Activated naive CD4-positive, alpha-beta T cell treated with anti-CD3 and anti-CD28 coated beads, Interleukin-2, amount 50 U/mL, for 72 hours (primary cell): ENCODE measurements around the gene ZNF385A. TPM values are rescaled to one million over a fixed set of nuclear protein-coding genes. Genes with fewer than 3 reads are reported as not detected.

Source experiments
- ATAC-seq, 2 donors: fragments of 150-1000 bp; cut with Tn5 transposase; 2 replicates each; pipeline ENCODE4 v1.10.0; 2021; ENCODE audit warnings: mild to moderate bottlenecking in 2 of 2, moderate library complexity in 2 of 2
- DNase-seq, 2 donors: peaks; one replicate each; pipeline ENCODE4 v3.0.0; 2021 to 2022; ENCODE audit warnings: low spot score in 2 of 2
- H3K27ac Mint-ChIP-seq, 2 donors: one replicate each; pipeline ENCODE4 v1.8.0; 2022; ENCODE audit warnings: mild to moderate bottlenecking in 2 of 2, mixed read lengths in 2 of 2
- H3K36me3 Mint-ChIP-seq, 2 donors: one replicate each; pipeline ENCODE4 v1.8.0; 2022; ENCODE audit warnings: mixed read lengths in 2 of 2
- H3K9me3 Mint-ChIP-seq, 2 donors: one replicate each; pipeline ENCODE4 v1.8.0; 2022; ENCODE audit warnings: mixed read lengths in 2 of 2
- total RNA-seq, 2 donors: library from RNA; stranded (reverse); gene quantifications; one replicate each; pipeline ENCODE4 v1.2.3, GENCODE V29; 2022

ZNF385A gene
- total RNA-seq, 2 donors from 2014 or later = 1.2 to 1.8 TPM

- no peaks in the 10 kb centered on the region for H3K9me3 Mint-ChIP-seq
- H3K36me3 Mint-ChIP-seq = no peaks in the 10 kb centered on the region
- DNase-seq (no peak), ATAC-seq (no peak)
- H3K27ac Mint-ChIP-seq = peak overlapping the region in 1 of 2 donors; percentile 22
These were observed 2.6 kb upstream of the ZNF385A start for GRCh38 chr12:54387114-54387467.

GRCh38 chr12:54386403-54387113 is 2.0 kb upstream of the ZNF385A start:
- Mint-ChIP-seq H3K36me3 (no peaks in the 10 kb centered on the region), H3K27ac (peak overlapping the region in 1 of 2 donors; percentile 22), H3K9me3 (no peaks in the 10 kb centered on the region)
- no peak for ATAC-seq
- no peak for DNase-seq

GRCh38 chr12:54385251-54385914 is 850 bp upstream of the ZNF385A start:
- no peak for ATAC-seq
- no peak overlapping the region for H3K27ac Mint-ChIP-seq
- no peak for DNase-seq
- H3K9me3 Mint-ChIP-seq = no peaks in the 10 kb centered on the region
- H3K36me3 Mint-ChIP-seq = no peaks in the 10 kb centered on the region

- H3K9me3 Mint-ChIP-seq = no peaks in the 10 kb centered on the region
- DNase-seq (no peak), ATAC-seq (peak; percentile 68 to 79)
- no peaks in the 10 kb centered on the region for H3K36me3 Mint-ChIP-seq
- peak overlapping the region in 1 of 2 donors; percentile 23 for H3K27ac Mint-ChIP-seq
These were observed 1.4 kb downstream of the ZNF385A start for GRCh38 chr12:54383041-54383609.

GRCh38 chr12:54381136-54381535 is 3.4 kb downstream of the ZNF385A start:
- ATAC-seq (no peak), DNase-seq (no peak)
- no peaks in the 10 kb centered on the region for H3K36me3 Mint-ChIP-seq

GRCh38 chr12:54379398-54380201 is 4.9 kb downstream of the ZNF385A start:
- H3K27ac Mint-ChIP-seq = peak overlapping the region in 1 of 2 donors; percentile 10
- no peaks in the 10 kb centered on the region for H3K36me3 Mint-ChIP-seq
- DNase-seq (peak; percentile 86 to 97), ATAC-seq (peak; percentile 88 to 90)
- no peaks in the 10 kb centered on the region for H3K9me3 Mint-ChIP-seq

More at GRCh38 chr12:54381136-54381535, 3.4 kb downstream of the ZNF385A start:
- H3K9me3 Mint-ChIP-seq = no peaks in the 10 kb centered on the region
- no peak overlapping the region for H3K27ac Mint-ChIP-seq

- DNase-seq (no peak), ATAC-seq (peak; percentile 17 to 27)
- H3K9me3 Mint-ChIP-seq = no peaks in the 10 kb centered on the region
- no peak overlapping the region for H3K27ac Mint-ChIP-seq
- no peaks in the 10 kb centered on the region for H3K36me3 Mint-ChIP-seq
These were observed 5.6 kb downstream of the ZNF385A start for GRCh38 chr12:54378796-54379397.

- no peak overlapping the region for H3K27ac Mint-ChIP-seq
- DNase-seq (no peak), ATAC-seq (no peak)
- H3K9me3 Mint-ChIP-seq = no peaks in the 10 kb centered on the region
- H3K36me3 Mint-ChIP-seq = no peaks in the 10 kb centered on the region
These were observed 6.6 kb downstream of the ZNF385A start for GRCh38 chr12:54377797-54378515.

- Mint-ChIP-seq H3K27ac (peak overlapping the region; percentile 15 to 81), H3K36me3 (no peaks in the 10 kb centered on the region), H3K9me3 (no peaks in the 10 kb centered on the region)
- no peak for DNase-seq
- no peak for ATAC-seq
These were observed 7.5 kb downstream of the ZNF385A start for GRCh38 chr12:54377007-54377406.

- H3K36me3 Mint-ChIP-seq = no peaks in the 10 kb centered on the region
- ATAC-seq = no peak
These were observed 7.9 kb downstream of the ZNF385A start for GRCh38 chr12:54376596-54376995.

GRCh38 chr12:54375259-54375579 is 9.3 kb downstream of the ZNF385A start:
- ATAC-seq (no peak), DNase-seq (no peak)
- H3K27ac Mint-ChIP-seq = peak overlapping the region in 1 of 2 donors; percentile 26
- H3K36me3 Mint-ChIP-seq = no peaks in the 10 kb centered on the region
- H3K9me3 Mint-ChIP-seq = no peaks in the 10 kb centered on the region

More at GRCh38 chr12:54376596-54376995, 7.9 kb downstream of the ZNF385A start:
- no peak for DNase-seq
- Mint-ChIP-seq H3K27ac (peak overlapping the region; percentile 15 to 81), H3K9me3 (no peaks in the 10 kb centered on the region)

GRCh38 chr12:54374562-54375258 is 9.8 kb downstream of the ZNF385A start:
- ATAC-seq = no peak
- DNase-seq = no peak
- Mint-ChIP-seq H3K27ac (peak overlapping the region in 1 of 2 donors; percentile 26), H3K36me3 (no peaks in the 10 kb centered on the region), H3K9me3 (no peaks in the 10 kb centered on the region)

- Mint-ChIP-seq H3K9me3 (no peaks in the 10 kb centered on the region), H3K27ac (peak overlapping the region in 1 of 2 donors; percentile 53), H3K36me3 (no peaks in the 10 kb centered on the region)
- DNase-seq (no peak), ATAC-seq (peak; percentile 38 to 56)
These were observed 10.6 kb downstream of the ZNF385A start for GRCh38 chr12:54373649-54374561.

GRCh38 chr12:54372113-54372806 is 12.3 kb downstream of the ZNF385A start:
- H3K27ac Mint-ChIP-seq = peak overlapping the region in 1 of 2 donors; percentile 73
- DNase-seq (no peak), ATAC-seq (no peak)
- no peaks in the 10 kb centered on the region for H3K9me3 Mint-ChIP-seq
- no peaks in the 10 kb centered on the region for H3K36me3 Mint-ChIP-seq
